ENCODE data around the gene VWDE. TPM values are rescaled to one million over a fixed set of nuclear protein-coding genes. Genes with fewer than 3 reads are reported as not detected.
"Not testable (repeated sequence)": the region's sequence is repeated elsewhere in the genome, so short reads cannot be mapped to it uniquely, and the experiment has no call there.

The VWDE gene
- 1.2 TPM for total RNA-seq

DNA sequence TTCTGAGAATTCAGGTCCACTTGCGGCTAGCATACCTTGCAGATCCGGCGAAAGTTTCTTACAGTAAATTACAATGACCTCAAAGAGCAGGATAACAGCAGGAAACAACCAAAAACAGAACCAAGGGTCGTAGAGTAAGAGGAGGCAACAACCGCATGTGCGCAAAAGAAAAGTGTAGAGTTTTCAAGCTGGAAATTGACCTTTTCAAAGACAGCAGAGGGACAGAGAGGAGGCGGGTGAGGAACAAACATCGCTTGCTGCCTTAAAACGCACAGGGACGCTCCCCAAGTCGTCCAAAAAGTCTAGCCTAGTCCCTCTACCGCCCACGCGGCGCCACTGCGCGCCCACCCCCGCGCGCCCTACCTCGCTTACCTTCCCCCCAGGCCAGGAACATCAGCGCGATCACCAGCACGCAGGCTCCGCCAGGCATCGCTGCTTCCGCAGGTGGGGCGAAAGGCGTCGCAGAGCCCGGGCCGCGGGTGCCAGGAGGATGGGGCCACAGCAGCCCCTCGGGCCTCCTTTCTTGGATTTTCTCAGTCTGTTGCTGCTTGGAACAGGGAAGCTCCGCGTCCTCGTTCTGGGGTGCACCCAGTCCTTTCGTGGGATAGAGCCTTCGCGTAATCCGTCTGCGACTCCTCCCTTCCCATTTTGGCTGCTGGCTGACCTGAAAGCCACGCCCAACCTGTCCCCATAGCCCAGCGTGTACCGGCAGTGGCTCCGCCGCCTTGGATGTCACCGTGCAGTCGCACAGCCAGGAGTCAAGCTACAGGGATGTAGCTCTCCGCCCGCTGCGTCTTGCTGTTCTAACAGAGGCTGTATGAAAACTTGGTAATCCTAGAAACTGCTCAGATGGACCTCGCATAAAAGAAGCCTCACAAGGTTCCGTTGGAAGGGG, at the start of gene VWDE:
Gene VWDE (minus strand): TSS at position 579 of the 895 bp plus-strand sequence. CDS start 149 bp downstream, at position 430.
- FAIRE-seq (no peak), DNase-seq (ENCODE audit: low spot score in 2 of 2) (peak in 1 of 2 donors; percentile 37)

- FAIRE-seq; DNase-seq (ENCODE audit: low spot score in 2 of 2): not testable (repeated sequence)
These were observed 49.5 kb upstream of the VWDE start for GRCh38 chr7:12453136-12453535.

DNA sequence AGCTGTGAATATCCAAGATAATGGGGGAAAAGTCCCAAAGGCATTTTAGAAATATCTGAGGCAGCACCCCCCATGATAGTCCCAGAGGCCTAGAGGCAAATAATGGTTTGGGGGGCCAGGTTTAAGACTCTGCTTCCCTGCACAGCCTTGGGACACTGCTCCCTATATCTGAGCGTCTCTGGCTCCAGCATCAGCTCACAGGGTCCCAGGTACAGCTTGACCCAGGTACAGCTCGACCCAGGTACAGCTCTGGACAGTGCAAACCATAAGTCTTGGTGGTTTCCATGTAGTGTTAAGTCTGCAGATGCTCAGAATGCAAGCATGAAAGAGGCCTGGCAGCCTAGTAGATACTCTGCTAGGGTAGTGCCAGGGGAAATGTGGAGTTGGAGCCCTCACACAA, 47.0 kb upstream of the VWDE start:
- DNase-seq (ENCODE audit: low spot score in 2 of 2), result no peak
- no peak for FAIRE-seq

DNA sequence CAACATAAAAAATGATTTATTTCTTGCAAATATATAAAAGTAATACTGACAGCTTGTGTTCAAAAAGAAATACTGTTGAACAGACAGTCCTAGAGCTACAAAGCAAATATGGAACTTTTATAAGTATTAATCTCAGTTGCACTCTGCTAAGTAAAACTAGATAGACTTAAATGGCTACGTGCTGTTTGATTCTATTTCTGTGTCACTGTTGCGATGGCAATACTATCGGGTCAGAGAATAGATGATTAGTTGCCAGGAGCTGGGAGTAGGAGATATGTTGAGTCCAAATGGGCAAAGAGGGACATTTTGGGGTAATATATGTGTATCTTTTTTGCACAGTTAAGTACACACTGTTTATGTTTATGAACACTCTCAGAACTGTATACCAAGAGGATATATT, 41.1 kb upstream of the VWDE start:
- DNase-seq (ENCODE audit: low spot score in 2 of 2) (no peak), FAIRE-seq (no peak)

GRCh38 chr7:12440229-12440628, 36.6 kb upstream of the VWDE start:
- no peak for FAIRE-seq
- DNase-seq (ENCODE audit: low spot score in 2 of 2), result no peak

DNA sequence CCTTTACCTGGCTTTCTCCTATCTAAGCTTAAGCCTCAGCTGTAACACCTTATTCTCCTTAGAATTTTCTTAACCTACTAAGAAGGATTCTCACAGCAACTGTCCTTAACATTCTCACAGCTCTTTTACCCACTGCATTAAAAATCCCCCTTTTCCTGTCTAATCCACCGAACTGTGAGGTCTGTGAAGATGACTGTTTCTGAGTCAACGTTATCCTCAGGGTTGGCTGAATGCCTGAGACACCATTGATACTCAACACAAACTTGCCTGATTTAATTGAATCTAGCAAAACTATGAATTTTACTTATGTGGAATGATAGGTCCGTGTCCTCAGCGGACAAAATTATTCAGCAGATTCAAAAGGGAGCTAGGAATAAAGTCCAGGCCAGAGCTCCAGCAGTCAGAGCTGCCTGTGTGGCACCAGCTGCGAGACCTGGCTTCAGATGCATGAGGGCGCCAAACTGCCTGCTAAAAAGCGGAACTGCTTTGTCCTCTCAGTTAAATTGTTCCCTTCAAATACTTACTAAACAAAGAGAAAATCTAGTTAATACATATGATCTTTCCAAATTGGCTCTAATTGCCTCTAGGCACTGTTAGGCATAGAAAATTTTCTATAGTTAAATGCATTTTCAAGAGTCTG, 33.4 kb upstream of the VWDE start:
- FAIRE-seq, result no peak
- no peak for DNase-seq (ENCODE audit: low spot score in 2 of 2)

GRCh38 chr7:12436126-12436525, 32.5 kb upstream of the VWDE start:
- DNase-seq (ENCODE audit: low spot score in 2 of 2) (no peak), FAIRE-seq (no peak)

GRCh38 chr7:12434012-12434642, 30.5 kb upstream of the VWDE start:
- DNase-seq (ENCODE audit: low spot score in 2 of 2) (no peak), FAIRE-seq (peak; percentile 34)

DNA sequence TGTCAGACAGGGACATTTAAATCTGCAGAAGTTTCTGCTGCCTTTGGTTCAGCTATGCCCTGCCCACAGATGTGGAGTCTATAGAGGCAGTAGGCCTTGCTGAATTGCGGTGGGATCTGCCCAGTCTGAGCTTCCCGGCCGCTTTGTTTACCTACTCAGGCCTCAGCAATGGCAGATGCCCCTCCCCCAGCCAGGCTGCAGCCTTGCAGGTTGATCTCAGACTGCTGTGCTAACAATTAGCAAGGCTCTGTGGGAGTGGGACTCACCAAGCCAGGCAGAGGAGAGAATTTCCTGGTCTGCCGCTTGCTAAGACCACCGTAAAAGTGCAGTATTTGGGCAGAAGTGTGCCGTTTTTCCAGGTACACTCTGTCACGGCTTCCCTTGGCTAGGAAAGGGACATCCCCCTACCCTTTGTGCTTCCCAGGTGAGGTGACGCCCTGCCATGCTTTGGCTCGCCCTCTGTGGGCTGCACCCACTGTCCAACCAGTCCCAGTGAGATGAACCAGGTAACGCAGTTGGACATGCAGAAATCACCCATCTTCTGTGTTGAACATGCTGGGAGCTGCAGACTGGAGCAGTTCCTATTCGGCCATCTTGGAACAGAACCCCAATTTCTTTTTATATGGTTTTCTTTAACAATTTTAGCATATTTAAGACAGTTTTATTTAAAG, 28.4 kb upstream of the VWDE start:
- DNase-seq (ENCODE audit: low spot score in 2 of 2) (no peak), FAIRE-seq (no peak)

DNA sequence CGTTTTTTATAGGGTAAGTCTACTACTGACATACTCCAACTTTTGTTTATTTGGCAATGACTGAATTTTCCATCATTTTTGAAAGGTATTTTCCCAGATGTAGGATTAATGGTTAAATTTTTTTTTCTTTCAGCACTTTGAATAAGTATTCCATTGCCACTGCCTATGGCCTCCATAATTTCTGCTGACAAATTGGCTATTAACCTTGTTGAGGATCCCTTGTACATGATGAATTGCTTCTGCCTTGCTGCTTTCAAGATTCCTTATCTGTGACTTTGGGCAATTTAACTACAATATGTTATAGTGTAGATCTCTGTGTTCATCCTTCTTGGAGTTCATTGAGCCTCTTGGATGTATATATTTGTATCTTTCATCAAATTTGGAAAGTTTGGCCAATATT, 21.6 kb upstream of the VWDE start:
- FAIRE-seq, result no peak
- DNase-seq (ENCODE audit: low spot score in 2 of 2), result no peak

DNA sequence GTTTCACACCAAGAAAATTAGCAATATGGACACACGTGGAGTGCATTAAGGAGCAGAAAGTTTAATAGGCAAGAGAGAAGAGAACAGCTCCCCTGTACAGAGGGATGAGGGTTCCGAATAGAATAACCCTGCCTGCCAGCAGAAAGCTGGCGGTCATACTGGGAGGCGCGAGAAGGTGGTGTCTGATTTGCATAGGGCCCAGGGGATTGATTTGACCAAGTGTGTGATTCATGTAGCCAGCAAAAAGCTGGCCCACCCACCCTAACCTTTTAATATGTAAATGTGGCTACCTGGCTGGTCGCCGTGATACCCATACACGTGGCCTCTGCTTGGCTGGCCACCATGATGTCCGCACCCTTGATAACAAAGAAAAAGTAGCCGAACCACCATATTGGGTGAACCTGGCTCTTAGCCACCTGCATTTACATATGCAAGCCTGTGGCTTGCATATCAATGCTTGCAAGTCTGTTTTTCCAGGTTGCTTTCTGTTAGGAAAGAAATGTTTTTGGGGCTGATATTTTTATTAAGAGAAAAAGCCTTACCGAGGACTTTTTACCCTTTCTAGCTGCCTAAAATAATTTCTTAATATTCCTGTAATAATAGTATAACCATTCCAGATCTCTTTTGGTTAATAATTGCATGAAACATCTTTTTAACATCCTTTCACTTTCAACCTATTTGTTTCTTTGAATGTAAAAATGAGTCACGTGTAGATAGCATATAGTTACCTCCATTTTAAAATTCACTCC, 20.5 kb upstream of the VWDE start:
- FAIRE-seq (no peak), DNase-seq (ENCODE audit: low spot score in 2 of 2) (no peak)

GRCh38 chr7:12423355-12423996, 19.8 kb upstream of the VWDE start:
- FAIRE-seq, result no peak
- no peak for DNase-seq (ENCODE audit: low spot score in 2 of 2)

- FAIRE-seq (no peak), DNase-seq (ENCODE audit: low spot score in 2 of 2) (no peak)
These were observed 19.1 kb upstream of the VWDE start for GRCh38 chr7:12422554-12423320.

GRCh38 chr7:12418452-12418851, 14.8 kb upstream of the VWDE start:
- DNase-seq (ENCODE audit: low spot score in 2 of 2) (no peak), FAIRE-seq (no peak)

DNA sequence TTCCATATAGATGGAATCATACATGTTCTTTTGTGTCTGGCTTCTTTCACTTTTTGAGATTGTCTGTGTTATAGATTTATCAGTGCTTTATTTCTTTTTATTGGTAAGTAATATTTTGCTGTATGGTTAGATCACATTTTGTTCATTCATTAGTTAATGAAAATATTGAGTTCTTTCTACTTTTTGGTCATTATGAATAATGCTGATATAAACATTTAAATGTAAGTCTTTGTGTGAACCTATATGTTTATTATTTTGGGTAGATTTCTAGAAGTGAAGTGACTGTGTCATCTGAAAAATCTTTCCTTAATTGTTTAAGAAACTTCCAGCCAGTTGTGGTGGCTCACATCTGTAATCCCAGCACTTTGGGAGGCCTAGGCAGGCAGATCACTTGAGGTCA, 11.4 kb upstream of the VWDE start:
- FAIRE-seq, result no peak
- no peak for DNase-seq (ENCODE audit: low spot score in 2 of 2)

DNA sequence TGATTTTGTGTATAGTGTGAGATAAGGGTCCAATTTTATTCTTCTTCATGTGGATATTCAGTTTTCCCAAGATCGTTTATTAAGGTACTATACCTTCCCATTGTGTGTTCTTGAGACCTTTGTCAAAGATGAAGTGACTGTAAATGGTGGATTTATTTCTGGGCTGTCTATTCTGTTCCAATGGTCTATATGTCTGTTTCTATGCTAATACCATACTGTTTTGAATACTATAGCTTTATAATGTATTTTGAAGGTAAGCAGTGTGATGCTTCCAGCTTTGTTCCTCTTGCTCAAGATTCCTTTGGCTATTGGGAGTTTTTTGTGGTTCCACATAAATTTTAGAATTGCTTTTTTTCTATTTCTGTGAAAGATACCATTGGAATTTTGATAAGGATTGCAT, 8.7 kb upstream of the VWDE start:
- no peak for DNase-seq (ENCODE audit: low spot score in 2 of 2)
- no peak for FAIRE-seq

DNA sequence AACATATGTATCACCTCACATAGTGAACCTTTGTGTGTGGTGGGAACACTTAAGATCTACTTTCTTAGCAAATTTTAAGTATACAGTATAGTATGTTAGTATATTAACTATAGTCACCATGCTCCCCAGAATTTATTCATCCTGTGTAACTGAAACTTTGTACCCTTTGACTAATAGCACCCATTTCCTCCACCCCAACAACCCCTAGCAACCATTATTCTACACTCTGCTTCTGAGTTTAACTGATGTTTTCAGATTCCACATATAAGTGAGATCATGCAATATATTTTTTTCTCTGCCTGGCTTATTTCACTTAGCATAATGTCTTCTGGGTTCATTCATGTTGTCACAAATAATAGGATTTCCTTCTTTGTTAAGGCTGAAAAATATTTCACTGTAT, 6.9 kb upstream of the VWDE start:
- DNase-seq (ENCODE audit: low spot score in 2 of 2) (no peak), FAIRE-seq (no peak)

DNA sequence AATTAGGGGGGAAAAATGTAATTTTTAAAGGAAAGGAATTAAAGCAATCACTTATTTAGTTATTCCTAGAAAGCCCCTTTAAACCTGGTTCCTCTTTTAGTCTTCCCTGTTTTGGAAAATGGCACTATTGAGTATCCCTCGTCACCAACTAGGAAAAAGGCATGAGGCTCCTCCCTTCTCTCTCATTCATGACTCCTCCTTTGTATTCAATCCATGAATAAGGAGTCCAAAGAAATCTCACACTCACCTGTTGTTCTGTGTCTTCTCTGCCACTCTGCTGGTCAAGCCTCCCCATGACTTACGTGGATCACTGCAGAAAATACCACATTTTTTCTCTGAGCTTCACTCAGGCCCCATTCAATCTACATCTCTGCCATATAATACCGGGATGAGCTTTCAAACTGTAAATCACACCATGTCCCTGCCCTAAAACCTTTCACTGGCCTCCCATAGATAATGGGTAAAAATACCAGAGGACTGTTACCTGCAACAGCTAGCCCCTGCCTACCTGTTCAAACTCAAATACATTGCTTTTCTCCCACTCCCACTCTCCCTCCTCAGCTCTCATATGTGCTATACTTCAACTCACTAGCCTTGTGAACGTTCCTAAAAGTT, 5.5 kb upstream of the VWDE start:
- DNase-seq (ENCODE audit: low spot score in 2 of 2) (no peak), FAIRE-seq (no peak)

All from frontal cortex (tissue), 4 donors.